ENCODE data around the gene PLXNA2.

Gene PLXNA2

DNA sequence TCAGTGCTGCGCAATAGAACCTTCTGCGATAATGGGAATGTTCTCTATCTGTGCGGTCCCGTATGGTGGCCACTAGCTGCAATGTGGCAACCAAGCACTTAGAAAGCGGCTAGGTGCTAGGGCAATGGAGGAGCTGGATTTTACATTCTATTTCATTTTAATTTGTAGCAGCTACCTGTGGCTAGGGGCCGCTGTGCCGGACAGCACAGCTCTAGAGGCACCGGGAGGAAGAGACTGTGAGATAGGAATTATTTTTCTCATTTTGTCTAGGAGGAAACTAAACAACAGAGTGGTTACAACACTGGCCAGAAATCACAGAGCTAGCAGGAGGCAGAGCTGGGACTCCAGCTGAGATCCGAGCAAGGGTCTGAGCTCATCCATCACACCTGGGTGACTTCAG lies 202.7 kb downstream of the PLXNA2 start:
- 93% methylated on average over 9 of the region's 9 CpGs for WGBS
- no peaks in the 10 kb centered on the region for H3K9me3 ChIP-seq (ENCODE audit: insufficient read depth, low read depth, low read length)
- H3K27me3 ChIP-seq (ENCODE audit: insufficient read depth, low read length): no peaks in the 10 kb centered on the region
- H3K36me3 ChIP-seq (ENCODE audit: insufficient read depth, low read length): no peaks in the 10 kb centered on the region
- H3K27ac ChIP-seq (ENCODE audit: low read depth, low read length): no peak overlapping the region
- no peak overlapping the region for H3K9ac ChIP-seq (ENCODE audit: low read depth, low read length)
- no peak overlapping the region for H3K4me3 ChIP-seq (ENCODE audit: low read length)
- no peaks in the 10 kb centered on the region; the same call in 1 of the 2 replicates for H3K4me1 ChIP-seq (ENCODE audit: insufficient read depth, low read length)

- Histone ChIP-seq H3K9me3 (ENCODE audit: insufficient read depth, low read depth, low read length) (no peaks in the 10 kb centered on the region), H3K27ac (ENCODE audit: low read depth, low read length) (no peak overlapping the region), H3K27me3 (ENCODE audit: insufficient read depth, low read length) (no peaks in the 10 kb centered on the region), H3K36me3 (ENCODE audit: insufficient read depth, low read length) (no peaks in the 10 kb centered on the region), H3K4me1 (ENCODE audit: insufficient read depth, low read length) (no peaks in the 10 kb centered on the region; the same call in 1 of the 2 replicates), H3K4me3 (ENCODE audit: low read length) (no peak overlapping the region), H3K9ac (ENCODE audit: low read depth, low read length) (no peak overlapping the region)
- WGBS: 50% methylated on average over 5 of the region's 6 CpGs
Observed at GRCh38 chr1:208040821-208041297, 203.3 kb downstream of the PLXNA2 start.

DNA sequence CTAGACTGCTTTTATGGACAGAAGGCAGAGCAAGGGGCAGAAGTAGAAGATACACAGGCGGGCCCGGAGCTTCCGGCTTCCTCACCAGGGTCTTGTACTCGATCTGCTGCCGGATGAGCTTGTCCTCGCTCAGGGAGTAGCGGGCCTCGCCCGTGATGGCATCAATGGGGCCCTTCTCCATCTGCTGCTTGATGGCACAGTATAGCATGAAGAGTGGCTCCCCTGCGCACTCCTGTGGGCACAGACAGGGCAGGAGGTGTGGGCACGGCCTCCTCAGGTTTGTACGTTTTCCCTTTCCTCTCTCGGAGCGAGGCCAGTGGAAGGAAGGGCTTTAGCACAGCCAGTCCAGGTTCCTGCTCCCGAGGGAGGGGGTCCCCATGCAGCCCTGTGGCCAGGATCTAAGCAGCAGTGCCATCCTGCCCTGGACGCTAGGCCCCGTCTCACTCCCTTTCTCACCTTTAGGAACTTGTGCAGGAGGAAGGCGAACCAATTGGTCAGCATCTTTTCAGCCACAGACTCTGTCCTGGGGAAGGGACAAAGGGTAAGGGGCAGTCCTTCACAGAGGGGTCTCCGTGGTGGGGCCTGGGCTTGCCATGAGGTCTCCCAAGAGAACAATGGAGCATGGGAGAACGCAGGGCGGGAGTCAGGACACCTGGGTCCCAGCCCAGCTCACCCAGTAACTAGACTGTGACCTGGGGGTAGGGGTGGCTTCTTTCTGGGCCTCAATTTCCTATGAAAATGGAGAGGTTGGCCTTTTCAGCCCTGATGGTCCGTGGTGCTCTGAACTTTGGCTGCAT lies 204.4 kb downstream of the PLXNA2 start:
- no peak overlapping the region for H3K9ac ChIP-seq (ENCODE audit: low read depth, low read length)
- H3K4me3 ChIP-seq (ENCODE audit: low read length): no peak overlapping the region
- H3K4me1 ChIP-seq (ENCODE audit: insufficient read depth, low read length): no peaks in the 10 kb centered on the region; the same call in 1 of the 2 replicates
- no peak overlapping the region for H3K27ac ChIP-seq (ENCODE audit: low read depth, low read length)
- 93% methylated on average over 22 of the region's 22 CpGs for WGBS
- no peaks in the 10 kb centered on the region for H3K36me3 ChIP-seq (ENCODE audit: insufficient read depth, low read length)
- H3K9me3 ChIP-seq (ENCODE audit: insufficient read depth, low read depth, low read length): no peaks in the 10 kb centered on the region
- H3K27me3 ChIP-seq (ENCODE audit: insufficient read depth, low read length): no peaks in the 10 kb centered on the region

- H3K36me3 ChIP-seq (ENCODE audit: insufficient read depth, low read length): no peaks in the 10 kb centered on the region
- H3K9ac ChIP-seq (ENCODE audit: low read depth, low read length): no peak overlapping the region
- H3K9me3 ChIP-seq (ENCODE audit: insufficient read depth, low read depth, low read length): no peaks in the 10 kb centered on the region
- H3K27ac ChIP-seq (ENCODE audit: low read depth, low read length): no peak overlapping the region
- H3K27me3 ChIP-seq (ENCODE audit: insufficient read depth, low read length): no peaks in the 10 kb centered on the region
- no peaks in the 10 kb centered on the region; the same call in 1 of the 2 replicates for H3K4me1 ChIP-seq (ENCODE audit: insufficient read depth, low read length)
- 97% methylated on average over 14 of the region's 14 CpGs for WGBS
- H3K4me3 ChIP-seq (ENCODE audit: low read length): no peak overlapping the region
Observed at GRCh38 chr1:208038303-208038702, 205.9 kb downstream of the PLXNA2 start.

DNA sequence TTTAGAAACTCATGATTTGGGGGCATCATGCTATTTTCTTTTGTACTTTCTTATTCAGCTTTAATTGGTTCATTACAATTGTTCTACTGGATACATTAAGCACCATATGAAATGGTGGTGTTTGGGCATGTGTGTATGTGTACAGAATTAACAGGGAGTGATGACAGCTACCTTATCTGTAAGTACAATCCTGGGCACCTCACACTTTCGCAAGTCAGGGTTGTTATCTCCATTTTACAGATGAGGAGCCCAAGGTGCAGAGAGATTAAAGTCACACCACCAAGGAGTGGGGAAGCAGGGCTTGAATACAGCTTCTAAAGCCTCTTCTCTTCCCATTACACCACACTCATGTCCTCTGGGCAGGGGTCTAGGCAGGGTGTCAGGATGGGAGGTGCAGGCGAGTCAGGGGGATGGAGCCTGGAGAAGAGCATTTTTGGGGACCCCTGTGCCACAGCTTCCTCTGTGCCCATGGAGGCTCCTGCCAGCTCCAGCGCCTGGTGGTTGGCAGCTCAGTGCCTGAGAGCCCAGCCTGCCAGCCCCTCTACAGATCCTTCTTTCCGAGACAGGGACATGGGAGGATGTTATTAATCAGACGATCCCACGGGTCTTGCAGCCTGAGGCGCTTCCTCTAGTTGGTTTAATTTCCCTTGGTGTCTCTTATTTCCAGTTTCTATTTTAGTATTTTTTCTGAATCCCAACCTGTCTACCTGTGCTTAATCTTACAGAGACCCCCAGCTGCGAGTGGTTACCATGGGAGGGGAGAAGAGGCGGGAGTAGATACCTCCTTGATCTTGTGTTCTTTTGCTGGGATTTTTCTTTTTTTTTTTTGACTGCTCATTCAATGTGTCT lies 207.0 kb downstream of the PLXNA2 start:
- H3K9ac ChIP-seq (ENCODE audit: low read depth, low read length): no peak overlapping the region
- no peaks in the 10 kb centered on the region for H3K27me3 ChIP-seq (ENCODE audit: insufficient read depth, low read length)
- no peak overlapping the region for H3K27ac ChIP-seq (ENCODE audit: low read depth, low read length)
- no peak overlapping the region for H3K4me3 ChIP-seq (ENCODE audit: low read length)
- 93% methylated on average over 9 of the region's 9 CpGs for WGBS
- H3K4me1 ChIP-seq (ENCODE audit: insufficient read depth, low read length): no peaks in the 10 kb centered on the region; the same call in 1 of the 2 replicates
- no peaks in the 10 kb centered on the region for H3K36me3 ChIP-seq (ENCODE audit: insufficient read depth, low read length)
- H3K9me3 ChIP-seq (ENCODE audit: insufficient read depth, low read depth, low read length): no peaks in the 10 kb centered on the region

DNA sequence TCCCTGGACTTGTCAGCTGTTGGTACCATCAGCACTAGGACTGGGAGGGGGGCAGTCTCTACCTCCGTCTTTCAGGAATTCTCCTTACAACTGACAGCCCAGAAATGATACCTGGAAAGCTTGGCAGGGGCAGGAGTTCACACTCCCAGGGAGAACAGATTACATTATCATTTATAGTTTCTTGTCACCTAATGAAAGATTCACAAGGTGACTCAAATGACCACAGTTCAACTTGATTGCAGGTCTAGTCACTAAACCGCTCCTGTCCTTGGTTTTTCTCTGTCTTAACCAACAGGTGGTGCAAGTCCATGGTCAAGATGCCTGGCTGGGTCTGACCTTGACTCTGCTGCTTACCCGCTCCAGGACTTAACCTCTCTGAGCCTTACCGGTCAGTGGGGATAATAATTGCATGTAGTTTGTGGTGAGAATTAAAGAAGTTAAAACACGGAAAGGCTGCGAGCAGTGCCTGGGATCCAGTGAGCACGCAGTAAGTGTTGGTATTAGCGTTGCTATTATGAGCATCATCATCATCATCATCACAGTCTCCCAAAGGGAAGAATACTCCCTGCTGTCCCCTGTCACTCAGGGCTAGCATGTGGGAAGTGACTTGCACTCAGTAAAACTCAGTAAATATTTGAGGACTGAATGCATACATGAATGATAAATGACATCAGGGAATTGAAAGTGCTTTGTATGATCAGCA lies 207.9 kb downstream of the PLXNA2 start:
- H3K27ac ChIP-seq (ENCODE audit: low read depth, low read length): no peak overlapping the region
- no peak overlapping the region for H3K9ac ChIP-seq (ENCODE audit: low read depth, low read length)
- 78% methylated on average over 8 of the region's 8 CpGs for WGBS
- H3K9me3 ChIP-seq (ENCODE audit: insufficient read depth, low read depth, low read length): no peaks in the 10 kb centered on the region
- H3K36me3 ChIP-seq (ENCODE audit: insufficient read depth, low read length): no peaks in the 10 kb centered on the region
- no peak overlapping the region for H3K4me3 ChIP-seq (ENCODE audit: low read length)
- no peaks in the 10 kb centered on the region for H3K27me3 ChIP-seq (ENCODE audit: insufficient read depth, low read length)
- H3K4me1 ChIP-seq (ENCODE audit: insufficient read depth, low read length): no peaks in the 10 kb centered on the region; the same call in 1 of the 2 replicates

DNA sequence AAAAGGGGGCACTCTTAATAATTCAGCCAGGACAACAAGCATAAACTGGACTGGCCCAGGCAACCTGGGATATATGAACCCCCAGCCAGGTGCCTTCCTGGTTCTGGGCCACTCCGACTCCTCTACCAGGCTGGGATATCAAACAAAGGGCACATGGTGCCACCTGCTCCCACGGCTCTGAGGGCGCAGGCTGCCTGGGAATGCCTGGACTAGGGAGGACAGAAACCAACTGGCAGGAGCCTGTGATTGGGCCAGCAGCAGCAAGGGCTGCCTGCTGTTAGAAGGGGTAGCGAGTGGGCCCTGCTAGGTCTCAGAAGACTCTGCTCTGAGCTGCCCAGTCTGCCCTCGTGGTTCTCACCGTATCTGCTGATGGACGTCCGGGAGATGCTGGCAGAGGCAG lies 210.0 kb downstream of the PLXNA2 start:
- Histone ChIP-seq H3K27ac (ENCODE audit: low read depth, low read length) (no peak overlapping the region), H3K4me1 (ENCODE audit: insufficient read depth, low read length) (peaks cover 6% of the 10 kb centered on the region; the same call in 1 of the 2 replicates), H3K27me3 (ENCODE audit: insufficient read depth, low read length) (no peaks in the 10 kb centered on the region), H3K4me3 (ENCODE audit: low read length) (no peak overlapping the region), H3K9ac (ENCODE audit: low read depth, low read length) (no peak overlapping the region), H3K36me3 (ENCODE audit: insufficient read depth, low read length) (no peaks in the 10 kb centered on the region), H3K9me3 (ENCODE audit: insufficient read depth, low read depth, low read length) (no peaks in the 10 kb centered on the region)
- 94% methylated on average over 8 of the region's 8 CpGs for WGBS

DNA sequence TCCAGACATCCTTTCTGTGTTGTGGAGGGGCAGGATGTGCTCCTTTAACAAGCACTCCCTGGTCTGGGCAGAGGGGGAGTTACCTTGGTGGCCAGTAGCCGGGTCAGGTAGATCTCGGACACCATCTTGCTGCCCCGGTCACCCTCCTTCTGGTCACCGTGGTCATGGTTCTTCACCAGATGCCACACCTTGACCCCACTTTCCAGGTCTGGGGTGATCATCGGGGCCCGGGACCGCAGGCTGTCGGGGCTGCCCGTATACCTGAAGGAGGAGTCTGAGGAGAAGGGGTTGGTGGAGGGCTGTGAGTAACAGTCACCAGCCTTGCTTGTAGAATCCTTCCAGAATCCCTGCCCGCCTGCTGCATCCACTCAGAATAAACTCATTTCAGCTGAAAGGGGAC lies 210.9 kb downstream of the PLXNA2 start:
- Histone ChIP-seq H3K36me3 (ENCODE audit: insufficient read depth, low read length) (no peaks in the 10 kb centered on the region), H3K4me1 (ENCODE audit: insufficient read depth, low read length) (peaks cover 6% of the 10 kb centered on the region; the same call in 1 of the 2 replicates), H3K9me3 (ENCODE audit: insufficient read depth, low read depth, low read length) (no peaks in the 10 kb centered on the region), H3K27ac (ENCODE audit: low read depth, low read length) (no peak overlapping the region), H3K4me3 (ENCODE audit: low read length) (no peak overlapping the region), H3K27me3 (ENCODE audit: insufficient read depth, low read length) (no peaks in the 10 kb centered on the region), H3K9ac (ENCODE audit: low read depth, low read length) (no peak overlapping the region)
- 96% methylated on average over 10 of the region's 10 CpGs for WGBS

- no peaks in the 10 kb centered on the region for H3K36me3 ChIP-seq (ENCODE audit: insufficient read depth, low read length)
- no peak overlapping the region for H3K9ac ChIP-seq (ENCODE audit: low read depth, low read length)
- WGBS: 91% methylated on average over 4 of the region's 4 CpGs
- no peaks in the 10 kb centered on the region for H3K9me3 ChIP-seq (ENCODE audit: insufficient read depth, low read depth, low read length)
- H3K4me3 ChIP-seq (ENCODE audit: low read length): no peak overlapping the region
- H3K27ac ChIP-seq (ENCODE audit: low read depth, low read length): no peak overlapping the region
- no peaks in the 10 kb centered on the region for H3K27me3 ChIP-seq (ENCODE audit: insufficient read depth, low read length)
- H3K4me1 ChIP-seq (ENCODE audit: insufficient read depth, low read length): peaks cover 6% of the 10 kb centered on the region; the same call in 1 of the 2 replicates
Observed at GRCh38 chr1:208031932-208032320, 212.3 kb downstream of the PLXNA2 start.

DNA sequence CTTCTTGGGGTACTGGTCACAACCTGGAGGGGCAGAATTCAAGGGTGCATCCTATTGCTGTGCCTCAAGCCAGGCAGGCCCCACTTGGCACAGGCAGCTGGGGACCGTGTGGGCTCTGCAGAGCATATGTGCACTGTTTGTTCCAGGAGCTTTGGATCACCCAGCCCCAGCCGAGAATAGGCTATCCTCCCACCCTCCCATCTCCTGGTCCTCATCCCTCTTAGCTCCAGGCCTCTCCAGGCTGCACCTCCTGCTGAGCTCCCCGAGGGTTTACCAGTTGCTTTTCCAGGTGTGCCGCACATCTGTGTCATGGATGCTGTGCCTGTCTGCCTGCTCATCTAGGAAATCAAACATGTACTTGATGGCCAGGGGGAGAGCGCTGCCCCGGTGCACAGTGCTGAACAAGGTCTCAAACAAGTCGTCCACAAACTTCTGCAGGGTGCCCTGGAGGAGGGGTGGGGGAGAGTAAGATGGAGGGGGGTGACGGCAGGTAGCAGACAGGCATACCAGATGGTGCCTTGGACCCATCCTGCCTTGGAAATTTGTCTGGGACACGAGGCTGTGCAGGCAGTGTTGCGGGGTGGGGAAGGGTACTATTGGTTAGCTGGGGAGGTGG lies 212.8 kb downstream of the PLXNA2 start:
- WGBS: 93% methylated on average over 10 of the region's 10 CpGs
- H3K27me3 ChIP-seq (ENCODE audit: insufficient read depth, low read length): no peaks in the 10 kb centered on the region
- no peak overlapping the region for H3K9ac ChIP-seq (ENCODE audit: low read depth, low read length)
- no peak overlapping the region for H3K27ac ChIP-seq (ENCODE audit: low read depth, low read length)
- no peaks in the 10 kb centered on the region for H3K36me3 ChIP-seq (ENCODE audit: insufficient read depth, low read length)
- H3K4me1 ChIP-seq (ENCODE audit: insufficient read depth, low read length): peaks cover 6% of the 10 kb centered on the region; the same call in 1 of the 2 replicates
- no peak overlapping the region for H3K4me3 ChIP-seq (ENCODE audit: low read length)
- H3K9me3 ChIP-seq (ENCODE audit: insufficient read depth, low read depth, low read length): no peaks in the 10 kb centered on the region

Measured in HUES64 (cell line).